ENCODE data around the gene MCF2L.
A peak's percentile ranks its signal among the peaks of the same experiment; 100 is the strongest.

MCF2L gene

GRCh38 chr13:112982281-112983041 lies 13.4 kb downstream of the MCF2L start:
- no peaks in the 10 kb centered on the region for H3K9me3 ChIP-seq (ENCODE audit: control insufficient read depth, low read length)
- H3K79me2 ChIP-seq, result no peaks in the 10 kb centered on the region
- no peak overlapping the region for H2AFZ ChIP-seq
- H3K36me3 ChIP-seq (ENCODE audit: control insufficient read depth, insufficient read depth, low read length), result no peaks in the 10 kb centered on the region
- no peak overlapping the region for H3K9ac ChIP-seq
- no peak overlapping the region for H3K4me3 ChIP-seq (ENCODE audit: low read depth, low read length)
- H3K4me1 ChIP-seq, result no peaks in the 10 kb centered on the region
- peak overlapping the region; percentile 39 for H3K27ac ChIP-seq
- H3K27me3 ChIP-seq (ENCODE audit: control insufficient read depth, insufficient read depth, low read length), result no peaks in the 10 kb centered on the region
- H3K4me2 ChIP-seq (ENCODE audit: low read length), result no peak overlapping the region
- TF ChIP-seq CTCF (IDR thresholded peaks at IDR 0.05), result no peak

GRCh38 chr13:112983042-112983305 lies 14.0 kb downstream of the MCF2L start:
- TF ChIP-seq CTCF (IDR thresholded peaks at IDR 0.05), result no peak
- Histone ChIP-seq H3K9ac (no peak overlapping the region), H3K4me2 (ENCODE audit: low read length) (no peak overlapping the region), H2AFZ (no peak overlapping the region), H3K27ac (no peak overlapping the region), H3K79me2 (no peaks in the 10 kb centered on the region), H3K36me3 (ENCODE audit: control insufficient read depth, insufficient read depth, low read length) (no peaks in the 10 kb centered on the region), H3K9me3 (ENCODE audit: control insufficient read depth, low read length) (no peaks in the 10 kb centered on the region), H3K27me3 (ENCODE audit: control insufficient read depth, insufficient read depth, low read length) (no peaks in the 10 kb centered on the region), H3K4me3 (ENCODE audit: low read depth, low read length) (no peak overlapping the region), H3K4me1 (no peaks in the 10 kb centered on the region)

- no peaks in the 10 kb centered on the region for H3K27me3 ChIP-seq (ENCODE audit: control insufficient read depth, insufficient read depth, low read length)
- no peak for TF ChIP-seq CTCF (IDR thresholded peaks at IDR 0.05)
- no peak overlapping the region for H3K9ac ChIP-seq
- H3K36me3 ChIP-seq (ENCODE audit: control insufficient read depth, insufficient read depth, low read length), result no peaks in the 10 kb centered on the region
- no peaks in the 10 kb centered on the region for H3K79me2 ChIP-seq
- H3K27ac ChIP-seq, result no peak overlapping the region
- H2AFZ ChIP-seq, result no peak overlapping the region
- no peak overlapping the region for H3K4me2 ChIP-seq (ENCODE audit: low read length)
- H3K4me1 ChIP-seq, result no peaks in the 10 kb centered on the region
- H3K9me3 ChIP-seq (ENCODE audit: control insufficient read depth, low read length), result no peaks in the 10 kb centered on the region
- H3K4me3 ChIP-seq (ENCODE audit: low read depth, low read length), result no peak overlapping the region
Observed at GRCh38 chr13:112983428-112984196, 14.6 kb downstream of the MCF2L start.

- H3K4me3 ChIP-seq (ENCODE audit: low read depth, low read length), result no peak overlapping the region
- TF ChIP-seq CTCF (IDR thresholded peaks at IDR 0.05), result no peak
- H3K36me3 ChIP-seq (ENCODE audit: control insufficient read depth, insufficient read depth, low read length), result no peaks in the 10 kb centered on the region
- H3K27ac ChIP-seq, result no peak overlapping the region
- no peak overlapping the region for H3K9ac ChIP-seq
- no peaks in the 10 kb centered on the region for H3K27me3 ChIP-seq (ENCODE audit: control insufficient read depth, insufficient read depth, low read length)
- H3K9me3 ChIP-seq (ENCODE audit: control insufficient read depth, low read length), result no peaks in the 10 kb centered on the region
- H3K79me2 ChIP-seq, result no peaks in the 10 kb centered on the region
- no peak overlapping the region for H2AFZ ChIP-seq
- no peak overlapping the region for H3K4me2 ChIP-seq (ENCODE audit: low read length)
- H3K4me1 ChIP-seq, result no peaks in the 10 kb centered on the region
Observed at GRCh38 chr13:112984501-112984900, 15.5 kb downstream of the MCF2L start.

All from parathyroid adenoma (tissue), 2 donors.